Breast epithelium (tissue), 4 donors: Measurements from ENCODE around the gene GIMAP1. TPM values are rescaled to one million over a fixed set of nuclear protein-coding genes. Genes with fewer than 3 reads are reported as not detected.

Experiments
- DNase-seq, 2 donors: peaks; one replicate each; pipeline ENCODE4 v3.0.0-alpha.2; 2019; ENCODE audit warnings: low spot score in 2 of 2
- H3K27ac ChIP-seq, 2 donors: fragments of 200-600 bp; sonication (generic) in 1 of 2; one replicate each; pipeline ENCODE4 v1.5.1; 2016 to 2019; ENCODE audit warnings: mild to moderate bottlenecking in 1 of 2
- H3K27me3 ChIP-seq, 2 donors: fragments of 200-600 bp; sonication (generic) in 1 of 2; one replicate each; pipeline versions ENCODE4 v1.5.1 to v1.6.0; 2017 to 2019; ENCODE audit warnings: control low read depth in 1 of 2, mild to moderate bottlenecking in 1 of 2
- H3K36me3 ChIP-seq: fragments of 200-600 bp; one replicate; pipeline ENCODE4 v1.5.1; 2019
- H3K4me1 ChIP-seq, 2 donors: fragments of 200-600 bp; sonication (generic); one replicate each; pipeline ENCODE4 v1.5.1; 2016 to 2019; ENCODE audit warnings: control low read depth in 1 of 2
- H3K4me3 ChIP-seq, 3 donors: fragments of 200-600 bp; sonication (generic); 1 replicate in 2 of 3; 2 replicates in 1 of 3; pipeline ENCODE4 v1.5.1; 2016 to 2019; ENCODE audit warnings: mild to moderate bottlenecking in 3 of 3, moderate library complexity in 2 of 3
- H3K9me3 ChIP-seq, 2 donors: fragments of 200-600 bp; sonication (generic) in 1 of 2; one replicate each; pipeline ENCODE4 v1.5.1; 2016 to 2019; ENCODE audit warnings: control low read depth in 1 of 2
- CTCF ChIP-seq, 3 donors: fragments of 450-650 bp; IDR thresholded peaks; one replicate each; pipeline ENCODE4 v1.5.1; 2016 to 2017; ENCODE audit warnings: antibody characterized with exemption in 3 of 3, mild to moderate bottlenecking in 3 of 3, moderate library complexity in 3 of 3
- POLR2A ChIP-seq: fragments of 450-650 bp; IDR thresholded peaks from one replicate; pipeline ENCODE4 v1.6.1; 2016; ENCODE audit warnings: antibody characterized with exemption, mild to moderate bottlenecking, moderate library complexity
- POLR2AphosphoS5 ChIP-seq, 3 donors: sonication (generic); formaldehyde crosslinking; IDR thresholded peaks; one replicate each; pipeline ENCODE4 v1.6.1; 2017; ENCODE audit warnings: antibody characterized with exemption in 3 of 3
- intact Hi-C: fragments of 100-400 bp; cut with DNase I; formaldehyde crosslinking; loops from one replicate; pipeline ENCODE4 v1.15.1; 2023; ENCODE audit warnings: low total_unique reads
- total RNA-seq, 3 donors: library from RNA; depleted of rRNA; stranded (reverse); fragments of >200 nt; gene quantifications; one replicate each; pipeline ENCODE4 v1.1.0, GENCODE V29; 2016

GIMAP1 gene
- total RNA-seq, 3 donors from 2014 or later, result 3.5 to 9.0 (median 6.6) TPM

- Histone ChIP-seq H3K4me1 (no peaks in the 10 kb centered on the region), H3K9me3 (peaks cover 5 to 18% of the 10 kb centered on the region in 2 donors), H3K4me3 (no peak overlapping the region), H3K36me3 (no peaks in the 10 kb centered on the region), H3K27ac (peak overlapping the region; percentile 15 to 83), H3K27me3 (no peaks in the 10 kb centered on the region)
- no peak for TF ChIP-seq POLR2A
- TF ChIP-seq CTCF (IDR thresholded peaks at IDR 0.05), result no peak
- no peak for TF ChIP-seq POLR2AphosphoS5 (IDR thresholded peaks at IDR 0.05)
- intact Hi-C loops, result no loop called here
- DNase-seq, result no peak
Observed at GRCh38 chr7:150715293-150715692, 1.1 kb upstream of the GIMAP1 start.

GRCh38 chr7:150715738-150716137 lies 675 bp upstream of the GIMAP1 start:
- peak overlapping the region; percentile 15 to 83 for H3K27ac ChIP-seq
- no peaks in the 10 kb centered on the region for H3K4me1 ChIP-seq
- intact Hi-C loops, result no loop called here
- peaks cover 5 to 18% of the 10 kb centered on the region in 2 donors for H3K9me3 ChIP-seq
- peak overlapping the region in 1 of 3 donors; percentile 63 for H3K4me3 ChIP-seq
- H3K27me3 ChIP-seq, result no peaks in the 10 kb centered on the region
- DNase-seq, result no peak
- no peaks in the 10 kb centered on the region for H3K36me3 ChIP-seq
- no peak for TF ChIP-seq POLR2A
- TF ChIP-seq CTCF (IDR thresholded peaks at IDR 0.05), result no peak
- no peak for TF ChIP-seq POLR2AphosphoS5 (IDR thresholded peaks at IDR 0.05)

GRCh38 chr7:150716939-150717338 lies 526 bp downstream of the GIMAP1 start:
- Histone ChIP-seq H3K9me3 (peaks cover 5 to 17% of the 10 kb centered on the region in 2 donors), H3K27ac (peak overlapping the region; percentile 30 to 83), H3K4me1 (no peaks in the 10 kb centered on the region), H3K27me3 (no peaks in the 10 kb centered on the region), H3K4me3 (peak overlapping the region; percentile 39 to 63 (median 46)), H3K36me3 (no peaks in the 10 kb centered on the region)
- TF ChIP-seq POLR2A (no peak), CTCF (IDR thresholded peaks at IDR 0.05) (no peak), POLR2AphosphoS5 (IDR thresholded peaks at IDR 0.05) (no peak)
- DNase-seq, result no peak
- intact Hi-C loops, result no loop called here

GRCh38 chr7:150717814-150718420 lies 1.5 kb downstream of the GIMAP1 start:
- Histone ChIP-seq H3K27me3 (no peaks in the 10 kb centered on the region), H3K4me3 (peak overlapping the region; percentile 39 to 63 (median 46)), H3K36me3 (no peaks in the 10 kb centered on the region), H3K9me3 (peaks cover 4 to 7% of the 10 kb centered on the region in 2 donors), H3K4me1 (no peaks in the 10 kb centered on the region), H3K27ac (peak overlapping the region in 1 of 2 donors; percentile 79)
- no peak for TF ChIP-seq CTCF (IDR thresholded peaks at IDR 0.05)
- TF ChIP-seq POLR2A, result no peak
- TF ChIP-seq POLR2AphosphoS5 (IDR thresholded peaks at IDR 0.05), result no peak
- no peak for DNase-seq
- intact Hi-C loops, result no loop called here

GRCh38 chr7:150719436-150719835 lies 3.0 kb downstream of the GIMAP1 start:
- TF ChIP-seq POLR2AphosphoS5 (IDR thresholded peaks at IDR 0.05) (no peak), CTCF (IDR thresholded peaks at IDR 0.05) (no peak), POLR2A (no peak)
- Histone ChIP-seq H3K9me3 (peaks cover 0 to 1% of the 10 kb centered on the region in 2 donors), H3K36me3 (no peaks in the 10 kb centered on the region), H3K4me3 (no peak overlapping the region), H3K27ac (no peak overlapping the region), H3K27me3 (no peaks in the 10 kb centered on the region), H3K4me1 (no peaks in the 10 kb centered on the region)
- intact Hi-C loops, result no loop called here
- DNase-seq, result no peak
